GM21786 (cell line): Measurements from ENCODE around the gene CEND1.
A peak's percentile ranks its signal among the peaks of the same experiment; 100 is the strongest.

Experiments
- ATAC-seq: cut with Tn5 transposase; IDR thresholded peaks from one replicate; pipeline ENCODE4 v1.9.1; 2021; ENCODE audit not compliant: unreplicated experiment

Gene CEND1

GRCh38 chr11:813072-813455 lies 23.2 kb upstream of the CEND1 start:
- ATAC-seq, result no peak

DNA sequence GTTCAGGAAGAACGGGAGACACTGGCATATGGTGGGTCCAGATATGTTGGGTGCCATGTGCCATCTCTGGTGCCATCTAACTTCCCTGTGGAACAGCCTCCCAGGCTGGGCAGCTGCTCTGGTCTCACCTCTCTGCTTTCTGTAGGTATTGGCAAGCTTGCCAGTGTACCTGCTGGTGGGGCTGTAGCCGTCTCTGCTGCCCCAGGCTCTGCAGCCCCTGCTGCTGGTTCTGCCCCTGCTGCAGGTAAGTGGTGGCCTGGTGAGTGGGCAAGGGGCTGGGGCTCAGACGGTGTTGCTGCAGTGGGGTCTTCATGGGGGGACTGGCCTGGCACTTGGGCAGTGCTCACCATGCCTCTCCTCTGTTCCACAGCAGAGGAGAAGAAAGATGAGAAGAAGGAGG lies 22.5 kb upstream of the CEND1 start:
- no peak for ATAC-seq

DNA sequence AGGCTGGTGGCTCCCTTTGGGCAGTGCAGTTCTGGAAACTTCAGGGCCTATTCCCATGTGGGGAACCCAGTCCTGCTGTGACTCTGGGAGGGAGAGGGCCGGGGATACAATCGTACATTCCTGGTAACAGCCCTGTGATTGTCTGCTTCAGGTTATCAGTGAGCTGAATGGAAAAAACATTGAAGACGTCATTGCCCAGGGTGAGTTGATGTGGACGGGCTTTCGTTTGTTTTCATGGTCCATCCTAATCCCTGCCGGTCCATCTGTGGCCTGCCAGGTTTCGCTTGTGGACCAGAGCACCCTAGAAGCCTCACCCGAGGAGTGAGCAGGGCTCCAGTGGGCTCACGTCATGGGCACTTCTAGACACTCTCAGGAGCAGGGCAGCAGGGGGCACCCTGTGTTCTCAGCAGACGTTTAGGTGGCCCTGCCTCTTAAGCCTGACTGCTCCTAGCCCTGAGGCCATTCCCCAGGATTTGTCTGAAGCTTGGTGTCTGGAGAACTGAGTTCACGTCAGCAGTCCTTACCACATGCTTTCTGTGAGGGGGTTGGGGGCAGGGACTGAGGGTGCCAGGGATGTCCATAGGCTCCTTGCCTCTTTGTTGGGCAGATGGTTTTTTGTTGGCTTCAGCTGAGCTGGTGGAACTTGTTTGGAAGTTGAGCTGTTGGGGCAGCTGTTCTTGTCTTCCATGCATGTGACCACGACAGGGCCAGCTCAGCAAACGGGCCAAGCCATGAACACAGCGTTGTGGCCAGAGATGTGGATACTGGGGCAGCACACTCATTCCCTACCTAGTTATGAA lies 21.8 kb upstream of the CEND1 start:
- ATAC-seq, result no peak

GRCh38 chr11:810040-810567 lies 20.2 kb upstream of the CEND1 start:
- peak; percentile 6 for ATAC-seq

DNA sequence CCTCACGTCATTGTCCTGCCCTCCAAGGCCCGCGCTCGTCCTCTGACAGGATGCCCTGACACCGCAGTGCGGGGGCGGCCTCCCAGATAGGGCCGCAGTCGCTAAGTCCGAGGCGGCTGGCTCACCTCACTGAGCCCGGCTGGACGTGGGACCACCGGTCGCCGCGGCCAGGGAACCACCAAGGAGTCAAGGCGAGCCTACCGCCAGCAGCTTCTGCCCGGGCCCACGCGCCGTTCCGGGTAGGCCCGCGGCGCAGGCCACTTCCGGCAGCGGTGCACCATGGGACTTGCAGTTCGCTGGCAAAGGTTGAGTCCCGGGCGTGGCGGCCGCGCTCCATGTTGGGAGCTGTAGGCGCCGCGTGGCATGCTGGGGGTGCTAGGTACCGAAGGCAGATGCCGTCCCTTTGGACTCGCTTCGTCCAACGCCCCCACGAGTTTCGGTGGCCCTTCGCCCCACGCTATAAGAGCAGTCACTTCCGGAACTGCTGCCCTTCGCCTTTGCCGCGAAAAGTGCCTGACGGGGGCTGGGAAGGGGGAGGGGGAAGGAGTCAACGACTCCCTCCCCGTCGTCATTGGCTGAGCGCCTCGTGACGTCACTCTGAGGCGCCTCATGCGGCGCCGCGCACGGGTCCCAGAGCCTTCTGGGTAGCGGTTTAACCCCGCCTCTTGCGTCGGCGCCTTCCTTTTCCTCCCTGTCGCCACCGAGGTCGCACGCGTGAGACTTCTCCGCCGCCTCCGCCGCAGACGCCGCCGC lies 19.6 kb upstream of the CEND1 start, which contains the start of gene RPLP2:
RPLP2 (plus strand) TSS at position 681 of the 753 bp plus-strand sequence. CDS start 268 bp downstream, outside the sequence.
- peak; percentile 72 for ATAC-seq

GRCh38 chr11:808427-809286 lies 18.8 kb upstream of the CEND1 start:
- no peak for ATAC-seq

DNA sequence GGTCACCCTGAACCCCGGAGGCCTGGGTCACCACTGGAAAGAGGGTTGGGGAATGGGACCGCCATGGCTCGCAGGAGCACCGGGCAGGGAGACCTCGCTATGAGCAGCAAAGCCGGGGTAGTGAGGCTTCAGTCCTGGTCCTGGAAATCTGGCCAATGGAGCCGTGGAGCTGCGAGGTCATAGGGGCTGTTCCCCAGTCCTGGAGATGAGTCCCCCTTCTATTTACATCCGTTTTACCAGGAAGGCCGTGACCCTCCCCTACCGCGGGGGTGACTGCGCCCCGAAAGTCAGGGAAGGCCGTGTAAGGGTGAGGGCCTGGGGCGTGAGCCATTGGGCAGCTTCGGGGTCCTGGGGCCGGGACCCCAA lies 14.7 kb upstream of the CEND1 start:
- no peak for ATAC-seq

- ATAC-seq, result no peak
These were observed 14.1 kb upstream of the CEND1 start for GRCh38 chr11:803770-804598.

GRCh38 chr11:803467-803742 lies 13.5 kb upstream of the CEND1 start:
- no peak for ATAC-seq

GRCh38 chr11:802693-803466 lies 13.0 kb upstream of the CEND1 start:
- no peak for ATAC-seq

- ATAC-seq, result no peak
These were observed 12.2 kb upstream of the CEND1 start for GRCh38 chr11:802018-802617.

GRCh38 chr11:801097-801780 lies 11.3 kb upstream of the CEND1 start:
- ATAC-seq, result no peak

DNA sequence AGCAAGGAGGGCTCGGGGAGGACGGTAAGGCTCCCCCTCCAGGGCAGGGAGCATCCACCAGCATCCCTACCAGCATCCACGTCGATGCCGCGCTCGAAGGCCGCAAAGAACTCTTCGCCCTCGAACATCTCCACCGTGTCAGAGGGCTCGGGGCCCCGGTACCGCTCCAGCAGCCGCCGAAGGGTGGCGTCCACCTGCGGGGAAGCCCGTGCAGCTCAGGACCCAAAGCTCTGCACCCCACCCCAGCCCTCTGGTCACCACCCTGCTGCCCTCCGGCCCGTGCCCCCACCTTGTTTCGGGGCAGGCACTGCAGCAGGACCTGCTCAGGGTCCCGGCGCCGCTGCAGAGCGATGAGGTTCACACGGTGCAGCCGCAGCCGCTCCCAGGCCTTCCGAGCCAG lies 10.6 kb upstream of the CEND1 start:
- no peak for ATAC-seq

DNA sequence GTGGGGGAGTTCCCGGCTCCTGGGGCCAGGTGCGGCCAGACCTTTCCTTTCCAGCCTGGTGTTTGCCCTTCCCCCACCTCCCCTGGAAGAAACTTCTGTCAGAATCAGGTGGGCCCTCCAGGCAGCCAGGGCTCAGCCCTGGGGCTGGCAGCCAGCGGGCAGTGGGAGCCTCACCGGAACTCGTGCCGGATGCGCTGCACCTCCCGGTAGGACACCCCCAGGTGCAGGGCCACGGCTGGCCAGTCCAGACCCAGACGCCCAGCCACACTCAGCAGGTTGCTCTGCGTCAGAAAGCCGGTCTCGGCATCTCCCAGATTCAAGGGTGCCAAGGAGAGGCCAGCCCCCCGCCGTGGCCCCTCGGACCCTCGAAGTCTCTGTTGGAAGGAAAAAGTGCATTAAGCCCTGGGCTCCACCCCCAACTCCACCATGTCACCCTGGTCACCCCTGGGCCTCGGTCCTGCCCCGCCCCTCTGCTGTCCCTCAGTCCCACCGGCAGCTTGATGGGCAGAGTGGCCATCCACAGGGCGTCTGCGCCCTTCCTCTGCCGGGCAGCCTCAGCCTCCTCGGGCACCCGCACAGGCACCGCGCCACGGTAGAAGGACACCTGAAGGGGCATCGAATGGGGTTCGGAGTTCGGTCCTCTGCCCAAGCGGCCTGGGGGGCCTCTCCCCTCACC lies 9.9 kb upstream of the CEND1 start:
- no peak for ATAC-seq

GRCh38 chr11:798093-798713 lies 8.3 kb upstream of the CEND1 start, which contains the start of gene SLC25A22:
Gene SLC25A22 (minus strand): TSS chr11:798281. CDS start chr11:795006, 3,275 bp downstream.
- ATAC-seq, result peak; percentile 49

GRCh38 chr11:797296-798092 lies 7.6 kb upstream of the CEND1 start:
- peak; percentile 56 for ATAC-seq
